ENCODE measurements around the gene KRT82.
"Not testable (repeated sequence)": the region's sequence is repeated elsewhere in the genome, so short reads cannot be mapped to it uniquely, and the experiment has no call there.

Gene KRT82

GRCh38 chr12:52360663-52361271, 45.4 kb downstream of the KRT82 start:
- DNase-seq (ENCODE audit: low read depth, low spot score) = no peak

DNA sequence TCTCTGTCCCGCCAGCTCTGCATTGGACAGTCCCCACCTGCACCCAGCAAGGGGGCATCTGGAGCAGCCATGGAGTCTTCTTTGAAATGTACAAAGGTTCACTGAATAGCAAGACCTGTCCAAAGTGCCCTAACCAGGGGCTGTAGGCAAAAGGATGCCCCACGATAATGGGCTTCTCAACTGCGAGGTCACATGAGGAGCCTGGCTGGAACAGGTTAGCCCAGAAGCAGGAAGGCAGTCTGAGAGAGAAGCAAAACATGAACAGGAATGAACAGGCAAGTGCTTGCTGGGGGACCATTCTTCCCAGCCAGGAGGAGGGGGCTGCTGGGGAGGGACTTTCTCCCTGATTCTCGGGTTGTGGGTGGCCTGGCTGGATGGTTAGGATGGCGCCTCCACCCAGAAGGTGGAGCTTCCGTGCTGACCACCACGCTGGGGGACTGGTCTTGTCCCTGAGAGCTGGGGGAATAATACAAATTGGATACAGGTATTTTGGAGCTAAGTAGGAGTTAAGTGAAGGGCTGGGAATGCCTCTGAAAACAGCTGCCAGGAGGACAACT, 46.0 kb downstream of the KRT82 start:
- DNase-seq (ENCODE audit: low read depth, low spot score) = no peak

GRCh38 chr12:52359621-52360061, 46.5 kb downstream of the KRT82 start:
- no peak for DNase-seq (ENCODE audit: low read depth, low spot score)

DNA sequence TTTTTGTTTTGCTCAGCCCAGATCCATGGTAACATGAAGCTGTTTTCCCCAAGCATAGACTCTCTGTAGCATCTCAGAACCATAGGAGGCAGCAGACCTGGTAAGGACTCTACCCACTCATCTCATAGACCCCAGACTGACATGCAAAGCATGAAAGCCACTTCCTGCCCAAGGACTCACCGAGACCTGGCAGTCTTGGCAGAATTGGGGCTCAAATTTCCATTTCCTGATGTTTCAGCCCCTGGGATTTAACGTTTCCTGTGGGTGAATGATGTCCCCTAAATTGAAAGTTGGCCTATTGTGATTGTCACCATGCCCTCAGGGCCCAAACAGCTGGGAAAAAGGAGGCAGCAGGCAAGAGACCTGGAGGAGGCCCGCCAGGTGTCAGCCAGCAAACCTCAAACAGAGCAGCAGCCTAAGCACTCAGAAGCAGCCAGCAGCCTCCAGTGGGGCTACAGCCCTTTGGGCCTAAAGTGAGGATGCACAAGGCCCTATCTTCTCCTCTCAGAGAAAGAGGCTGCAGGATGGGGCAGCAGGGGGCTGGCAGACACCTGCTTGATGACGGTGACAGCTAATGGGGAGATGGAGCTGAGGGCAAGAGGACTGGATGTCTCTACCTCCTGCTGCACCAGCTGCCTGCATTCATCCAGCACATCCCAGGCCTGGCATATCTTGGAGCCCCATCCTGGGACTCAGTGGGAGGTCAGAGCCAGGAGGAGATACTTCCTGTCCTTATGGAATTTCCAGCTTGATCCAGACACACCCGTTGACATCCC, 47.4 kb downstream of the KRT82 start:
- no peak for DNase-seq (ENCODE audit: low read depth, low spot score)

- DNase-seq (ENCODE audit: low read depth, low spot score) = no peak
Observed at GRCh38 chr12:52356762-52357580, 49.2 kb downstream of the KRT82 start.

- no peak for DNase-seq (ENCODE audit: low read depth, low spot score)
Observed at GRCh38 chr12:52356031-52356761, 49.9 kb downstream of the KRT82 start.

DNA sequence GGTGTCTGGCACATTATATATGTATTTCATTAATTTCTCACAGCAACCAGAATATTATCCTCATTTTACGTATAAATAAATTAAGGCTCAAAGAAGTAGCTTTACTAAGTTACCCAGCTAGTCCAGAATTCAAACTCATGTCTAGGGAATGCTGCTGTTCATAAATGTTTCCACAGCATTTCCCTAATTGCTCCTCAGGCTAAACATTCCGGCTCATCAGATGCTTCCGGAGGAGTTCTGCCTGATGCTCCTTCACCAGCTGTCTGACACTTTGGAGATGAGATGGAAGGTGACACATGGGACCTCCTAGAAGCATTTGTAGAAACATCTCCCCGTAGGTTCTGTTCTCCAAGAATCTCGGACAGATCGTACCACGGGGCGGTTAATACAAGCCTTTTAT, 51.0 kb downstream of the KRT82 start:
- DNase-seq (ENCODE audit: low read depth, low spot score) = peak; percentile 6

DNA sequence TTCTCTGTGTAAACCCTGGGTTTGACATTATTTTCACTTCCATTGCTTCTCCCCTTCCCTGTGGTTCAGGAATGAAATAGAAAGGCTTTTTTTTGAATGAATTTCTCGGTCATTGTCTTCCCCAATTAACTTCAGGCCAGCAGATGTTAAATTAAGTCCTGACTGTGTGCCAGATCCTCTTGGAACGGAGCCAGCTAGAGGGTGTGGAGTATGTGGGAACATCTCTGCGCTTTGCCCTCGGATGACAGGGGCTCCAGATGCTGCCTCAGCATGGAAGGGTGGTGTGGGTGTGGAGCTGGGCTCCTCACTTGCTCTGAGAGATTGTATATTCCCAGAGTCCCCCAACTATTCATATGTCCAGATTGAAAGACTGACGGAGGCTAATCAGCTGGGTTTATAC, 51.9 kb downstream of the KRT82 start:
- DNase-seq (ENCODE audit: low read depth, low spot score) = no peak

DNA sequence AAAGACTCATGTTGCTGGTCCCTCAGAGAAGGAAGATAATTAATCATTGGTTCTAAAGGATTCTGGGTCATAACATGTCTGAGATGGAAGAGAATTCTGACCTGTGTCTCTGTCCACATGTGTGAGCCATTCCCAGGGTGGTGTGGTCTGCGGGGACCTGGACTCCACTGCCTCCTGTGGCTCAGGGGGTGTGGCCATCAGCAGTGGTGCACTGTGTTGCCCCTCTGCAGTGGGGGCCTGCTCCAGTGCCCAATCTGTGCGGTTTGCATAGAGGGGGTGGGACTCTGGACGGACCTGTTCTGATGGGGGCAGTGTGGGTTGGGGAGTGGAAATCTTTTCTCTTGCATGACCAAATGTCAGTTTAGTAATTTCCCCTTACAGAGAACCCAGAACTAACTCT, 52.4 kb downstream of the KRT82 start:
- DNase-seq (ENCODE audit: low read depth, low spot score) = no peak

- no peak for DNase-seq (ENCODE audit: low read depth, low spot score)
Observed at GRCh38 chr12:52352951-52353350, 53.2 kb downstream of the KRT82 start.

DNA sequence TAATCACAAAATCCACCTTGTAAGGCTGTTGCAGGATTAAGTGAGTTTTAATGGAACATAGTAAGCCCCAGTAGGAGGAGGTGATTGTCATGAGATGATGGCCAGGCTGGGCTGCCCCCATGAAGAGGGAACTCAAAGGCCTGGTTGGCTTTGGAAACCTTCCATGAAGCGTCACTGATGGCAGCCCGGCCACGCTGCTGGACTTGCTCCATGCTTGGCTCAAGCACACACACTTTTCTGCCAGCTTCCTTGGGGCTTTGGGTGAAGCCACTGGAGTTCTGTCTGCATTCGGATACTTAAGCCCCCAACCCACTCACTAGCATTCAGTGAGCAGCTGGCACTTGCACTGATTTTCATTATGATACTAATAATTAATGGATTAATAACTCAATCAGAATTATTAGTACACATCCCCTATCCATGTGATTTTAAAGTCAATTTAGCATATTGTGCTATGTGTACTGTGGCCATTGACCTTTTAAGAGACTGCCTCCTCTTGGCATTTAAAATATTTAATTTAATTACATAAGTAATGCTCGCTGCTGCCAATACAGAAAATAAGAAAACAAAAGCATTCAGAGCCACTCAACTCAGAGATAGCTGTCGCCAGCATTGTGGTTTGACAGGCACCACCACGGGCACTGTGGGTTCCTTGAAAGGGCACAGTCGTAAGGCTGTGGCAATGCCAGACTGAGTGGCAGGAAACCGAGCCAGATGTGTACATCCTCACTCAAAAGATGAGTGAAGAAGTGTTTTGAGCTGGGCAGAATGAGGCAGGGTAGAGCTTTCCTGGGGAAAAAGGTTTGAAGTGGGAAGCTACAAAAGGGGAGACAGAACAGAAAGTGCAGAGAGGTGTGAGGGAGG, 54.7 kb downstream of the KRT82 start:
- DNase-seq (ENCODE audit: low read depth, low spot score) = peak; percentile 49

DNA sequence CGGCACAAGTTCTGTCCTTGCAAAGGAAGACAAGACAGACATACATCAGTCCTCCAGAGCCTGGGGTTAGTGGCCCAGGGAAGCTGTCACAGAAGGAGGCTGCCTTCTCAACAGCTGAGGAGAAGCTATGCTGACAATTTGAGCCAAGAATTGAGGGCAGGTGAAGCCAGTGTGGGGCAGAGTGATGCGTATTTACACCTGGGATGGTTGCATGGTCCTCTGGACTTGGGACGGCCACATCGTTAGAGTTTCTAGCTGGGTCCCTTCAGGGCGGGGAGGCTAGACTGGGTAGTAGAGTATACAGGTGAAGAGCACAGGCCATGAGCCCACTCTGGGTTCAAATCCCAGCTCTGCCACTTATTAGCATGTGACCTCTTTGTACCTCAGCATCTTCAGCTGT, 55.3 kb downstream of the KRT82 start:
- DNase-seq (ENCODE audit: low read depth, low spot score) = no peak

- DNase-seq (ENCODE audit: low read depth, low spot score) = no peak
Observed at GRCh38 chr12:52350021-52350620, 56.0 kb downstream of the KRT82 start.

DNA sequence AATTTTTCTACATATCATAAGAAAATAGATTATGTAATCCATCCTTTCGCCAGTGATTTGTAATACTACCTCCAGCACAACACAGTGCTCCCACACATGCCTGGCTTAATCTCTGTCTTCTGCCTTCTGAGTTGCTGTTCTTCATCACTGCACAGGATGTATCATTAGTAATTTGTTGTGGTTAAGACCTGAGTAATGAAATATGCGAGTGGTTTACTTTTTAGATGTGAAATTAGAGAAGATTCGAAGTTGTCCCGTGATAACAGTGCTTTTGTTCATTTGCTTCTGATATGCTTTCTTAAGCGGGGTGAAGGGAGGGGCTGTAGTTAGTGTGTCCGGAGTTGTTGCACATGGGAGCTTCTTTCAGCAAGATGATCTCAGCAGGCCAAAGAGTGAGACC, 56.9 kb downstream of the KRT82 start:
- no peak for DNase-seq (ENCODE audit: low read depth, low spot score)

DNA sequence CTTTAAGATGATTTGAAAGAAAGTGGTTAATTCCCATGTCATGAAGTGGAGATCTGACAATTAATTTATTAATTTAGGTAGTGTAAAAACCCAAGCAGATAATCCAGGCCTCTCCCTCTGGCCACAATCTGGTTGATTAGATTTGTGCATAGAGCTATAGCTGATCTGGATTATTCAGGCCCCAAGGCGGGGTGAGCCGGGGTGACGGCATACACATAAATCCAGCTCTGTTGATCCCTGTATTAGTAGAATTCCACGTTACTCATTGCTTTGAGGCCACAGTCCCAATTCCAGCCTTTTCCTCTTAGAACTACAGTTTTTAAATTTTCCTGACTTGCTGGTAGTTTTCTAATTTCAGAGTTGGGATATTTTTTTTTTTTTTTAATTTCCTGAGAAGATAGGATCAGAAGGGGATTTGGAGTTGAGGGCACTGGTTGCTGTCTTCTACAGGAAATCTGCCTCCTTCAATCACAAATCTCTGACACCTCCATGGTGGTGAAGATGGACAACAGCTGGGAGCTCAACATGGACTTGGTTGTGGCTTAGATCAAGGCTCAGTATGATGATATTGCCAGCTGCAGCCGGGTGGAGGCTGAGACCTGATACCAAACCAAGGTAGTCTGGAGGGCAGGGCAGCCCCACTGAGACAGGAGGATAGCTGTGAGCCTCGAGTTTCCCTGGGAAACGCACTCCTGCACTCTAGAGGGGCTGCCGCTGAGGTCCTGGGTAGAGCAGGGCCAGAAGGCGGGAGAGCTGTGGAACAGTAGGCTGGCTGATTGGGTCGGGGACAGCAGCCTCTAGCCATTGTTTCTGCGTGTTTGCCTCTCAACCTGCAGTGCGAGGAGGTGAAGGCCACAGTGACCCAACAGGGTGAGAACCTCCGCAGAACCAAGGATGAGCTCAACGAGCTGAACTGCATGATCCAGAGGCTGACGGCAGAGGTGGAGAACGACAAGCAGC, 58.3 kb downstream of the KRT82 start:
- no peak for DNase-seq (ENCODE audit: low read depth, low spot score)

DNA sequence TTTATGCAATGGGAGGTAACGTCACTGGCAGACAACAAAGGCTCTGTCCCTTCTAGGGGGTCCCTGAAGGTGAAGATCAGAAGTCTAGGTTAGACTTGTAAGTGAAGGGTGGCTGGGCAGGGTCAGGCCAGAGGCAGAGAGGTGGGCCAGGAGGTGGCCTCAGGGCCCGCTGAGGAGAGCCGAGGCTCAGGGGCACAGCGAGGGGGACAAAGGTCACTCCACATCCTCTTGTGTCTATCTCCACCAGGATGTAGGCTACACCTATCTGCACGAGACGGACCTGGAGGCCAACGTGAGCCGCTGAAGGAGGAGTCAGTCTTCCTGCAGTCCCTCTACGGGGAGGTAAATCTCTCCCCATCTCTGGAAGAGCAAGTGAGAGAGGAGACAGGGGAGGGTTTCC, 59.1 kb downstream of the KRT82 start:
- no peak for DNase-seq (ENCODE audit: low read depth, low spot score)

DNA sequence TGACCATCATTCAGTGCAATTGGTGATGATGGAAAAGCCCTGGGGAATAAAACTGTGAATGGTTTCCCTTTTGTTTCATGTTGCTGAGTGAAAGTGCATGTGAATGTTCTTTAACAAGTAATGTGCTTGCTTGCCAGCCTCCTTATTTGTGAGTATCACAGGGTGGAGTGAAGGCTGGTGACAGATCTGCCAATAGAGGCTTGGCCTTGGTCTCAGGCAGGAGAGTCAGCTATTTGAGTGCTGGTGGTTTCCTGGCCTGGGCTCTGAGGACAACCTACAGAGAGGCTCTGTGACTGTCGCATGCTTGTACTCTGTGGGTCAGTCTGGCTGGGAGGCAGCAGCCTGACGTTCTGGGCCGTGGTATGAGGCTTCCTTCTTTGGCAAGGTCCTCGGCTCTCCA, 59.5 kb downstream of the KRT82 start:
- DNase-seq (ENCODE audit: low read depth, low spot score) = no peak

DNA sequence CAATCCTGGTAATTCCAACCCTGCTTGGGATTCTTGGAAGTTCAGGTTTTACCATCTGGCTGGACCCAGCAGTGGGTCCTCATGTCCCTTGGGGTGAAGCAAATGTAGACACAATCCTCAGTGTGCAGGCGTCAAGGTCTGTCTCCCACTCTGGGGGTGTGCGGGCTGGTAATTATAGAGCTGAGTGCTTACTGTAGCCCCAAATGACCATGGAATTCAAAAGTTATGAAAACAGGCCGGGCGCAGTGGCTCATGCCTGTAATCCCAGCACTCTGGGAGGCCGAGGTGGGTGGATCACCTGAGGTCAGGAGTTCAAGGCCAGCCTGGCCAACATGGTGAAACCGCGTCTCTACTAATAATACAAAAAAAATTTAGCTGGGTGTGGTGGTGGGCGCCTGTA, 61.1 kb downstream of the KRT82 start:
- not testable (repeated sequence) for DNase-seq (ENCODE audit: low read depth, low spot score)

DNA sequence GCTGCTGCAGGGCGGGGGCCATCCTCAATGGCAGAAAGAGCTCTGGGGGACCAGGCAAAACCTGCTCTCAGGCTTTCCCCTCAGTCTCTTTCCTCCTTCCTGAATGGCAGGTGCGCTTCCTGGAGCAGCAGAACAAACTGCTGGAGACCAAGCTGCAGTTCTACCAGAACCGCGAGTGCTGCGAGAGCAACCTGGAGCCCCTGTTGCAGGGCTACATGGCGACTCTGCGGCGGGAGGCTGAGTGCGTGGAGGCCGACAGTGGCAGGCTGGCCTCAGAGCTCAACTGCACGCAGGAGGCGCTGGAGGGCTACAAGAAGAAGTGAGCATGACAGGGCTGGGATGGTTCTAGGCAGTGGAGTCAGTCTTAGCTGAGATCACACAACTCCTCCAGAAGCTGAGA, 62.0 kb downstream of the KRT82 start:
- no peak for DNase-seq (ENCODE audit: low read depth, low spot score)
